ENCODE measurements around the gene ENTR1.

ENTR1 gene

DNA sequence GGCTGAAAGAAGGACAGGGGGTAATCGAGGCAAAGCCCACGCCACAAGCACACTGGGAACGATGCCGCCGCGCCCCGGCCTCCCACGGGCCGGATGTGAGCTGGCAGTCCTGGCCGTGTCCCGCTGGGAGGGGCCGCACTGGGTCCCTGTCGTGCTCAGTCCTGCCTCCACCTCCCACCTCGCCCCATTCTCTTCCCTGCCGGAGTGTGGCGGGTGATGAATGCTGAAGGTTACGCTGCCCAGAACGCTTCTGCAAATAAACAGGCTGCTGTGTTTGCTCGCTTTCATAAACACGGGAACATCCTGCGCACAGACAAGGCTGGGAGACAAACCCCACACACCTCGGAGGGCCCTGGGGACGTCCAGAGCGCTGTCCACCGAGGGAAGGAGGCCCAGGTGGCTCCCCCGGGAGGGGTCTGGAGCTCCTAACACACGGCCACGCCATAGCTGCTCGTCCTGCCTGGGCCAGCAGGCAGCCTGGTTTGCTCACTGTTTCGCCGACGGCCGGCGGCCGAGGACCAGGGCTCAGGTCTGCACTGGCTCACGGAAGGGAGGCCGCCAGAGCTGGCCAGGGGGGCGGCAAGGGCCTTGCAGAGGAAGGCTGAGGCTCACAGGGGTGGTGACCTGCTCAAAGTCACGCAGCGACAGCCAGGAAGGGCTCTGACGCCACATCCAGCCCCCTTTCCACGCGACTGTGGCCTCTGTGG, 49.2 kb downstream of the ENTR1 start:
- no peak for DNase-seq (ENCODE audit: low spot score)

DNA sequence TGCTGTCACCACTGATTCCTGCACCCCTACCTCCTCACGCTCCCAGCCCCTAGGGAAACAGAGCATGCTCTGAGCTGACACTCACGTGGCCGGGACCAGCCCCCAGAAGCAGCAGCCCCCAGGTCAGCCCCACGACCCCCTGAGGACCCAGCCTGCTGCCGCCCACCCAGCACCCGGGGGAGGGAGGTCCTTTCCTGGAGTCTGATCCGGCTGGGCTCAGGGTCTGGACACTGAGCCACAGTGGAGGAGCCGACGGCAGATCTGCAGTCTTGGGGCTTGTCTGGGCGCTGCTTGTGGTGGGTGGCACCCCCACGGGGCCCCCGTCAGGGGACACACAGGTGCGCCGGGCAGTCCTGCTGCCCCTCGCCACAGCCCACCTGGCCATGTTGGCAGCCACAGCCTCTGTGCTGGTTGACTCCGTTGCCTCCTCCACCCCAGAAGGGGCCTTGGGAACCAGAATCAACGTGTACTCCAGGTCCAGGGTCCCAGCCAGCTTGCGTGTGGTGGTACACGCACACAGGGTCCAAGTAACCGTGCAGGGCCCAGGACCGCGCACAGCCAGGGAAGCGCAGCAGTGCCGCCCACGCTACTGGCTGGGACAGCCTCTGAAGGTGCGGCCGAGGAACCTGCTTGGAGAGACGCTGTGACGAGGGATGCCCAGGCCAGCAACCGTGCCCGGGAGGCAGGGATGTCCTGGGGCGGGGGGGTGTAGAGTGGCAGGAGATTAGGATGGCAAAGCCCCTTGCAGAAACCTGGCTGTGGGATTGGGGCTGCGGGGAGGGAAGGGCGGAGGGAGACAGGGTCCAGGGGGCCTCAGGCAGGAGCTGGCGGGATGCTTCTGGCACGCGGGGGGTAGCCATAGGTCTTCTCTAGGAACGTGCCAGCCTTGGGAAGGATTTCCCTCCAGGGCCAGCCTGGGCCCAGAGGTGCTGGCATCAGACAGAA, 50.4 kb downstream of the ENTR1 start:
- no peak for DNase-seq (ENCODE audit: low spot score)

DNA sequence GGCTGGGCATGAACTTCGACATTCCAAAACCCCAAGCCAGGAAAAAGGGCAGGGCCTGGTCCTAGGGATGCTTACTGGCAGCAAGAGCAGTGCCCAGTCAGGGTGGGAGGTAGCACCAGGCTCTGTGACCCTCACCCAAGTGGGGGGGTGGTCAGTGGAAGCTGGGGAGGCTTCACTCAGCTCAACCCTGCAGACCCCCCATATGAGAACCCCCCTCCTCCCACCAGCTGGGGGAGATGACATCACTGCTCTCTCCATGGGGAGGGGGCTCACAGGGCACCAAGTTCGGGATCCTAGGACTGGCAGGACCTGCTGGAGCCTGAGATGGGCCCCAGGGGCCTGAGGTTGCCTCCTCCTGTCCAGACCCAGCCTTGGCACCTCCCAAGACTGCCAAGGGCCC, 51.5 kb downstream of the ENTR1 start:
- DNase-seq (ENCODE audit: low spot score) = no peak

DNA sequence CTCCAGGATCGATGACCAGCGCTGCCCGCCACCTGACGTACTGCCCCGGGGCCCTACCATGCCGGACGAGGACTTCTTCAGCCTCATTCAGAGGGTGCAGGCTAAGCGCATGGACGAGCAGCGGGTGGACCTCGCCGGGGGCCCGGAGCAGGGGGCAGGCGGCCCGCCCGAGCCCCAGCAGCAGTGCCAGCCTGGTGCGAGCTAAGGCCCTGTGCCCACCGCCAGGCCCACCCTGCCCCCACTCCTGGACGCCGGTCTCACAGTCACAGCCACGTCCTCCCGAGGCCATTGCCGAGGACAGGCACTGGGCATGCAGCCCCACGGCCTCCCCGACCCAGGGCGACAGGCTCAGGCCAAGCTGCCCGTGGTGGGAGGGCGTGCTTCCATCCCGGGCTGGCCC, 52.4 kb downstream of the ENTR1 start:
- DNase-seq (ENCODE audit: low spot score) = no peak

DNA sequence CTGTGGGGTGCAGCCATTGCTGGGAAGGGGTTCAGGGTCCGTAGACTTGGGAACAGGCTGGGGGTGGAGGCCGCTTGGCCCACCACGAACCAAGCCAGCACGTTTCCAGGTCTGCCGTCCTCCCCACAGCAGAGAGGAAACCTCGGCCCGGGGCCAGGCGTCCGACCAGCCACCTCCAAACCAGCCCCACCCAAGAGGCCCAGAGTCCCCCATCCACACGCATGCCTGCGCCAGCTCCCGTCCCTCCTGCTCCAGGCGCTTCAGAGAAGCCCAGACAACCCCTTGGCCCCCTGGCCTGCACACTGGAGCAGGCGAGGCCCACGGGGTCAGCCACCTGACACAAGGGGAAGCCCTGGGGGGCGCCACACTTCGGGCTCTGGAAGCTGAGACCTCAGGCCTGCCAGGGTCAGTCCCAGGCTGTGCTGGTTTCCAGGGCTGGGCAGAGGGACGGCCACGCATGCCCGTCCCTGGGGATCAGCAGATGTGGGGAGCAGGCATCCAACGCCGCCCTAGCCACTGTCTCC, 53.1 kb downstream of the ENTR1 start:
- DNase-seq (ENCODE audit: low spot score) = no peak

DNA sequence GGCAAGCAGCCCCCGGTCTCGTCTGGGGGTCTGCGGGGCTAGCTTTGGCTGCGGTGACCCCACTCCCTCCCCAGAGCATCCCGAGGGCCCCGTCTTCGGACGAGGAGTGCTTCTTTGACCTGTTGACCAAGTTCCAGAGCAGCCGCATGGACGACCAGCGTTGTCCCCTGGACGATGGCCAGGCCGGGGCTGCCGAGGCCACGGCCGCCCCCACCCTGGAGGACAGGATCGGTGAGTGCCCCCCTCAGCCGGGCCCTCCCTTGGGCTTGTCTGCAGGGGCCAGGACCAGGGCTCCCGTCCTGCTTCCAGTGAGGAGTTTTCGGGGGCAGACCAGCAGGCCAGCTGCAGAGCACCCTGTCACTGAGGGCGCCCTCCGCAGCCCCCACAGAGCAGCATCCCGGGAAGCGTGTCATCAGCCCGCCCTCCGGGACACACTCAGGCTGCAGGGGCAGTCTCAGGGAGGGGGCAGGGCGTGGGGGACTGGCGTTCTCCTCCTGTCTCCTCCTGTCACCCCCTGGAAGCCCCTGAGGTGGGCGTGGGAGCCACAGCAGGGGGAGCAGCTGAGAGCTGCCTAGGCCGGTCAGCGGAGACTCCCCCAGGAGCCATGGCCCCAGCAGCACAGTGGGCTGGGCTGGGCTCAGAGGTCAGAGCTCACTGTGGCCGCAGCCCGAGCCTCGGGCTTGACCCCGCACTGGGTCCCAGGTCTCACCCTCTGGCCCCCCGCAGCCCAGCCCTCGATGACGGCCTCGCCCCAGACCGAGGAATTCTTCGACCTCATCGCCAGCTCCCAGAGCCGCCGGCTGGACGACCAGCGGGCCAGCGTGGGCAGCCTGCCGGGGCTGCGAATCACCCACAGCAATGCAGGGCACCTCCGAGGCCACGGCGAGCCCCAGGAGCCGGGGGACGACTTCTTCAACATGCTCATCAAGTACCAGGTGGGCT, 54.5 kb downstream of the ENTR1 start:
- no peak for DNase-seq (ENCODE audit: low spot score)

DNA sequence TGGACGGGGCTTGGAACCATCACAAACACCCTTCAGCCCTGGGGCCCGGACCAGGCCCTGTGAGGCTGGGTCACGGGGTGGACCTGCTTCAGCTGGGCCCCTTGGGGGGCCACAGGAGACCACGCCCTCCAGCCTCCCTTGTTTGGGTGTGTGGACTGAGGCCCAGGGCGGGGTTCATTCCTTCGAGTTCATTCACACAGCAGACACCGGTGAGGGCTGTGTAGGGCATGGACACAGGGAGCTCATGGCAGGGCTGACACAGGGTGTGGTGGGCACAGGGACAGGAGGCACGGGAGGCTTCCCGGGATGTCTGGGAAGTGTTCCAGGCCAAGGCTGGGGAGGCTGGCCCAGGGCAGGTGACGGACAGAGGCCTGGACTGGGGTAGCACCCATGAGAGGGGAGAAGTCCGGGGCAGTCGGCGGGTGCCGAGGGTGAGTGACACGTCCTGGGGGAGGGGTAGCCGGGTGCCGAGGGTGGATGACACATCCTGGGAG, 55.8 kb downstream of the ENTR1 start:
- DNase-seq (ENCODE audit: low spot score) = no peak

DNA sequence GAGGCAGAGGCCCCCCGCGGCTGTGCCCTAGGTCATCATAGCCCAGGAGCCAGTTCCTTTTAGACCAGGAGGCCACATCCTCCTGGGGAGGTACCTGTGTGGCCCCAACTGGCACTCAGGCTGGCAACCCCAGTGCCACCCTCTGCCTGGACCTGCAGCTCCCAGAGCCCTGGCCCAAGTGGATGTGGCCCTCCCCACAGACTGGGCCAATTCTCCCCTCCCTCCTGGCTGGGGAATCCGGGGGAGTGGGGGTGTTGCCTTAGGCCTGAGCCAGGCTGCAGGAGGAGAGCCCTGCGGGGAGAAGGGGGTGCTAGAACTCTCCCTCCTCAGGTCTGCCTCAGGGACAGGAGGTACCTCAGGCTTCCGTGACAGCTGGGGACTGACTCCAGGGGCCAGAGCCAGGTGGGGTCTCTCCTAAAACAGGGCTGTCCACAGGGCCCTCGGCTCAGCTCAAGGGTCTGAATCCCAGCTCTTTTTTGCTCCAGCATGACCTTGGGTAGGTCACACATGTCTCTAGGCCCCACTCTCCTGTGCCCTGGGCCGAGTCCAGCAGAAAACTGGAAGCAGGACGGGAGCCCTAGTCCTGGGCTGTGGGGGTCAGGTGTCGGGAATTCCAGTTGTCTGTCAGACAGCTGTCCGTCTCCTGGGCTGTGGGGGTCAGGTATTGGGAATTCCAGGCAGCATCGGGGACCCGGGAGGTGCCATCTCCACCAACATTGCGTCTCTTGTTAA, 56.5 kb downstream of the ENTR1 start:
- no peak for DNase-seq (ENCODE audit: low spot score)

DNA sequence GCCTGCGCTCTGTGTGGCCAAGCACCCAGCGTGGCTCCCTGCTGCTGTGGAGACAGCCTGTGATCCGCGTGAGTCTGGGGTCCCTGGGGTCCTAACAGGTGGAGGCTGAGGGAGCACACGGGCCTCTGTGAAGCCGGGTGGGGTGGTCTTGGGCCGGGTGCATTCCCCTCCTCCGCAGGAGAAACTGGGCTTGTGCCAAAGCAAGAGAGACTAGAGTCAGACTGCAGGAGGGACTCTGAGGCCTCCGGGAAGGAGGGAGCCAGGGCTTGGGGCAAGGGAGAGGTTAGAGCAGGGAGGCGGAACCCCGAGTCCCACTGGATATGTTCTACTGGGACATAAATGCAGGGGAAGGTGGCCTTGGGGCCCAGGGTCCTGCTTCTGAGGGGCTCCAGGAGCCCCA, 57.3 kb downstream of the ENTR1 start:
- DNase-seq (ENCODE audit: low spot score) = no peak

DNA sequence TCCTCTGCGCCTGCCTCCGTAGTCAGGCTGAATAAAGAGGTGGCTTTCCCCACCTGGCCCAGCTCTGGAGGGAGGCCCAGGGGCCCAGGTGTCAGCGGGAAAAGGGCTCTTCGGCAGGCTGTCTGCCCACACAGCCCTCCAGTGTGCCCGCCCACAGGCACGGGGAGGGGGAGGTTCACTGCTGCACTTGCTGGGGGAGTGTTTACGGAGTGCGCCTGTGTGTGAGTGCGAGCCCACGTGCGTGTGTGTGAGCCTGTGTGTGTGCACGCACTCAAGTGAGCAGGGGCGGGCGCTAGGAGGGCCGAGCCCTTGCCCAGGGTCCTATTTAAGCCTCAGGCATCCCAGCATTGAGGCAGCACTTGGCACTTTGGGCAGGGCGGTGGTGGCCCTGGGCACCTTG, 57.7 kb downstream of the ENTR1 start:
- no peak for DNase-seq (ENCODE audit: low spot score)

All from ecto neural progenitor cell (in vitro differentiated cells).